ENCODE results near the gene CDK2AP2.
"Not testable (repeated sequence)": the region's sequence is repeated elsewhere in the genome, so short reads cannot be mapped to it uniquely, and the experiment has no call there.

Gene CDK2AP2

DNA sequence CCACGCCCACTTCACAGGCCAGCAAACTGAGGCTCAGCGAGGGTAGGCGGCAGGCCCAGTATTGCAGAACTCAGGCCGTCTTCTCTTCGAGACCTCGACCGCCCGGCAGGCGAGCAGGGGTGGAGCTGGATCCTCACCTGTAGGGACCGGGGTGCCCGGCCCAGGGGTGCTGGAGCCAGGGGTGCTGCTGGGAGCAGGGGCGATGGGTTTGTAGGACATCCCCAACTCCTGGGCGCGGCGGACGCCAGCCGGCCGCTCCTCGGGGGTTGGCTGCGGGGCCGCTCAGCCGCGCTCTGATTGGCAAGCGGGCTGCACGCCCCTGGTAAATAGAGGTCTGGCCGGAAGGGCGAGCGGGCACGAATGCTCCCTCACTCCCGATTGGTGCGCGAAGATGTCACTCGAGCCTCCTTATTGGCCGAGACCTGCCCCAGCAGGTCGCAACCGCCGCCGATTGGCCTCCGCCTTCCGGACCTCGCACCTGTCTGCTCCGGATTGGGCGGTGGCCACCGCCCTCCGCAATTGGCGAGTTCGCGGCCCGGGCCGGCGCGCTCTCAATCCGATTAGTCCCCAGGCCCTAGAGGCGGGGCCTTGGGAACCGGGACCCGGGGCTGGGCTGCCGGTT is at the start of gene CDK2AP2:
TSS of gene CDK2AP2 (minus strand) at position 299 of the 622 bp plus-strand sequence. CDS start at position 219, 80 bp downstream.
- Mint-ChIP-seq H3K27ac (peak within 1 kb of the TSS; percentile 94), H3K4me1 (peaks cover 43% of the 10 kb centered on the region), H3K27me3 (peaks cover 33% of the 10 kb centered on the region), H3K36me3 (peaks cover 10% of the 10 kb centered on the region), H3K4me3 (peak within 1 kb of the TSS; percentile 84), H3K9me3 (no peaks in the 10 kb centered on the region)
- CTCF ChIA-PET, result interaction anchor here (0.7 to 1.2 kb wide), 4 partner anchors 17 to 121 kb away, joined by 3 to 5 read pairs (median 4); partner anchors contain the start of gene PPP1CA
- peak; percentile 99 for DNase-seq

- no peak overlapping the region for H3K4me3 Mint-ChIP-seq
- peaks cover 2% of the 10 kb centered on the region for H3K9me3 Mint-ChIP-seq
- H3K27ac Mint-ChIP-seq, result no peak overlapping the region
- peaks cover 21% of the 10 kb centered on the region for H3K27me3 Mint-ChIP-seq
- H3K4me1 Mint-ChIP-seq, result no peaks in the 10 kb centered on the region
- H3K36me3 Mint-ChIP-seq, result no peaks in the 10 kb centered on the region
- CTCF ChIA-PET, result interaction anchor here (0.7 kb wide), 1 partner anchor 292 kb away, joined by 3 read pairs; no protein-coding TSS in a partner anchor
- no peak for DNase-seq
These were observed 48.3 kb upstream of the CDK2AP2 start for GRCh38 chr11:67556244-67556643.

DNA sequence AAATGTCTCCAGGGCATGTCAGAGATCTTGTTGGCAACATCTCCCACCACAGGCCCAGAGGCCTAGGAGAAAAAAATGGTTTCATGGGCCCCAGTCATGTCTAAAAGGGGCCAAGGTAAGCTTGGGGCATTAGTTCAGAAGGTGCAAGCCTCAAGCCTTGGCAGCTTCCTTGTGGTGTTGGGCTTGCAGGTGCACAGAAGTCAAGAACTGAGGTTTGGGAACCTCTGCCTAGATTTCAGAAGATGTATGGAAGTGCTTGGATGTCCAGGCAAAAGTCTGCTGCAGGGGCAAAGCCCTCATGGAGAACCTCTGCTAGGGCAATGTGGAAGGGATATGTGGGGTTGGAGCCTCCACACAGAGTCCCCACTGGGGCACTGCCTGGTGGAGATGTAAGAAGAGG is 43.7 kb upstream of the CDK2AP2 start:
- H3K36me3 Mint-ChIP-seq, CTCF ChIA-PET, H3K27ac Mint-ChIP-seq, DNase-seq, H3K9me3 Mint-ChIP-seq, H3K4me3 Mint-ChIP-seq, H3K4me1 Mint-ChIP-seq: not testable (repeated sequence)
- peaks cover 29% of the 10 kb centered on the region for H3K27me3 Mint-ChIP-seq

DNA sequence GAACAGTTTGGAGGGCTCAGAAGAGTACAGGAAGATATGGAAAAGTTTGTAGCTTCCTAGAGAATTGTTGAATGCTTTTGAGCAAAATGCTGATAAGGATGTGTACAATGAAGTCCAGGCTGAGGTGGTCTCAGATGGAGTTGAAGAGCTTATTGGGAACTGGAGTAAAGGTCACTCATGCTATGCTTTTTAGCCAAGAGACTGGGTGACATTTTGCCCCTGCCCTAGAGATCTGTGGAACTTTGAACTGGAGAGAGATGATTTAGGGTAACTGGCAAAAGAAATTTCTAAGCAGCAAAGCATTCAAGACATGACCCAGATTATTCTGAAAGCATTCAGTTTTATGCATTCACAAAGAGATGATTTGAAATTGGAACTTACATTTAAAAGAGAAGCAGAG is 43.2 kb upstream of the CDK2AP2 start:
- CTCF ChIA-PET, result no interaction called here
- Mint-ChIP-seq H3K9me3 (peaks cover 8% of the 10 kb centered on the region), H3K36me3 (no peaks in the 10 kb centered on the region)

GRCh38 chr11:67548555-67549110 is 40.7 kb upstream of the CDK2AP2 start:
- H3K4me3 Mint-ChIP-seq, result no peak overlapping the region
- peaks cover 53% of the 10 kb centered on the region for H3K27me3 Mint-ChIP-seq
- no peaks in the 10 kb centered on the region for H3K4me1 Mint-ChIP-seq
- no peaks in the 10 kb centered on the region for H3K36me3 Mint-ChIP-seq
- CTCF ChIA-PET, result no interaction called here
- no peak overlapping the region for H3K27ac Mint-ChIP-seq
- no peak for DNase-seq
- H3K9me3 Mint-ChIP-seq, result peaks cover 8% of the 10 kb centered on the region

More for the DNA sequence above, 43.2 kb upstream of the CDK2AP2 start:
- Mint-ChIP-seq H3K27me3 (peaks cover 31% of the 10 kb centered on the region), H3K4me1 (no peaks in the 10 kb centered on the region), H3K4me3 (no peak overlapping the region), H3K27ac (no peak overlapping the region)
- DNase-seq, result no peak

GRCh38 chr11:67548112-67548511 is 40.1 kb upstream of the CDK2AP2 start:
- H3K27ac Mint-ChIP-seq, H3K9me3 Mint-ChIP-seq, H3K4me1 Mint-ChIP-seq, CTCF ChIA-PET, DNase-seq, H3K36me3 Mint-ChIP-seq, H3K4me3 Mint-ChIP-seq: not testable (repeated sequence)
- peaks cover 53% of the 10 kb centered on the region for H3K27me3 Mint-ChIP-seq

DNA sequence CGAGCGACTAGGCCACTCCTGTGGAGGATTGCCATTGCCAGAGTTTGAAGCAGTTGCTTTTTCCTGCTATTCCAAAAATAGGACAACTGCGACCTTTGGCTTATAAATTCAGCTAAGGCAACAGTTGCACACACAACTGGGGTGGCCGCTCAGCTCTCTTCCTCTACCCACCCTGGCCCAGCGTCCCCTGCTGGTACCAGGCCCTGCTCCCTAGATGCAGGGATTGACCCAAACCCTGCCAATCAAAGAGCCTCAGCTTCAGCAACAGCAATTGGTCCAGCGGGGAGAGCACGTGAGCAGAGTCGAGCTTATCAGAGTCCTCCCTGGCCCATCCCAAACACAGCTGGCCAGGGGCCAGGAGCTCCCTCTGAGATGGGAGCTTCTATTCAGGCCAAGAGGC is 37.3 kb upstream of the CDK2AP2 start:
- CTCF ChIA-PET, result no interaction called here

DNA sequence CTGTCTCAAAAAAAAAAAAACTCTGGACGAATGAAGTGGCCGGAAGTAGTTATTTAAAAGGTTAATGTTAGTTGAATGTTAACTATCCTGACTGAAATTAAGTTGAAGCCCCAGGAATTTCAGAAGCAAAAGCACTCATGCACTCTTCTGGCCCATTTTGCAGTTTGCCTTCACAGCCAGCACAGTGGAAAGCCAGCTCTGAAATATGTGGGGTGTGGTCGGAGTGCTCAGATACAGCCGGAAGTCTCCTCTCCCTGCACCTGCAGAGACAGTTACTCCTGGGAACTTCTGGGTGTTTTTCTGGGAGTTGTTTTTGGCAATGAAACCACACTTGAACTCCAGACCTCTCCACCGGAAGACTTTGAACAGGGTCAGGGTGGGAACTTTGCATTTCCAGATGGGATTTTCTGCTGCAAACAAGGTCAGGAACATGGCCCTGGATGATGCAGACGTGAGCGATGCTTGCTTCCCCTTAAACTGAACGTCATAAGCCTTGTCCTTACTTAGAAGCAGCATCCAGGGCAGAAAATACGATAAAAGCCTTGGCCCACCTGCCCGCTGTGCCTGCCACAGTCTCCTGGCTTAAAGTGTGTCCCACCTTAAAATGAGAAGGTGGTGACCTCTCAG is 36.8 kb upstream of the CDK2AP2 start:
- Mint-ChIP-seq H3K9me3 (no peaks in the 10 kb centered on the region), H3K27me3 (peaks cover 32% of the 10 kb centered on the region), H3K4me3 (no peak overlapping the region), H3K36me3 (no peaks in the 10 kb centered on the region), H3K4me1 (no peaks in the 10 kb centered on the region), H3K27ac (no peak overlapping the region)
- CTCF ChIA-PET, result no interaction called here
- DNase-seq, result no peak

More for the DNA sequence above, 37.3 kb upstream of the CDK2AP2 start:
- Mint-ChIP-seq H3K36me3 (no peaks in the 10 kb centered on the region), H3K4me3 (no peak overlapping the region), H3K27ac (no peak overlapping the region), H3K27me3 (peaks cover 34% of the 10 kb centered on the region), H3K4me1 (no peaks in the 10 kb centered on the region), H3K9me3 (peaks cover 4% of the 10 kb centered on the region)
- no peak for DNase-seq

- CTCF ChIA-PET, result no interaction called here
- DNase-seq, result no peak
- no peak overlapping the region for H3K4me3 Mint-ChIP-seq
These were observed 35.6 kb upstream of the CDK2AP2 start for GRCh38 chr11:67543585-67543984.

GRCh38 chr11:67542971-67543370 is 35.0 kb upstream of the CDK2AP2 start:
- CTCF ChIA-PET, result interaction anchor here (0.7 kb wide), 1 partner anchor 29 kb away, joined by 3 read pairs; no protein-coding TSS in a partner anchor
- Mint-ChIP-seq H3K27me3 (peaks cover 32% of the 10 kb centered on the region), H3K9me3 (no peaks in the 10 kb centered on the region), H3K27ac (no peak overlapping the region), H3K4me3 (no peak overlapping the region), H3K36me3 (no peaks in the 10 kb centered on the region), H3K4me1 (no peaks in the 10 kb centered on the region)
- no peak for DNase-seq

More at GRCh38 chr11:67543585-67543984, 35.6 kb upstream of the CDK2AP2 start:
- Mint-ChIP-seq H3K36me3 (no peaks in the 10 kb centered on the region), H3K27me3 (peaks cover 32% of the 10 kb centered on the region), H3K27ac (no peak overlapping the region), H3K9me3 (no peaks in the 10 kb centered on the region), H3K4me1 (no peaks in the 10 kb centered on the region)

GRCh38 chr11:67542169-67542568 is 34.2 kb upstream of the CDK2AP2 start:
- DNase-seq, result no peak
- Mint-ChIP-seq H3K36me3 (no peaks in the 10 kb centered on the region), H3K27ac (no peak overlapping the region), H3K4me1 (no peaks in the 10 kb centered on the region), H3K9me3 (no peaks in the 10 kb centered on the region), H3K27me3 (peaks cover 32% of the 10 kb centered on the region), H3K4me3 (no peak overlapping the region)
- CTCF ChIA-PET, result interaction anchor here (0.6 to 0.7 kb wide), 3 partner anchors 30 to 158 kb away, joined by 3 to 4 read pairs (median 3); no protein-coding TSS in a partner anchor

DNA sequence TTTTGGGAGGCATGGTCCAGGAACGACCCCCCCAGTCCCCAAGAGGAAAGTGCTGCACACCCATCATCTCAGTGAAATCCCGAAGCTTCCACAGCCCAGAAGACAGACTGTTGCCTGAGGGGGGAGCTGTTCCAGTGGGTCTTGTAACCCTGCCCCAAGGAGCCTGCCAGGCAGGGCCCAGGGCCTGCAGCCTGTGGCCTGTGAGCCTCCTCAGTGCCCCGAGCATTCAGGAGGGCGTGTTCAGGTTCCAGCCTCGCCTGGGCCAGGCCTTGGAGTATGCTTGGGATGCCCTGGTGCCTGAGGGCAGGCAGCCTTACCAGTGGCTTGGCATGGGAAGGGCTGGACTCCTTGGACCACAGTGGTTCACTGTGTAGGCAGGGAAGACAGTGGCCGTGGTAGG is 33.2 kb upstream of the CDK2AP2 start:
- Mint-ChIP-seq H3K4me3 (no peak overlapping the region), H3K9me3 (no peaks in the 10 kb centered on the region), H3K4me1 (no peaks in the 10 kb centered on the region), H3K36me3 (no peaks in the 10 kb centered on the region), H3K27ac (no peak overlapping the region), H3K27me3 (peaks cover 27% of the 10 kb centered on the region)
- DNase-seq, result no peak
- CTCF ChIA-PET, result no interaction called here

DNA sequence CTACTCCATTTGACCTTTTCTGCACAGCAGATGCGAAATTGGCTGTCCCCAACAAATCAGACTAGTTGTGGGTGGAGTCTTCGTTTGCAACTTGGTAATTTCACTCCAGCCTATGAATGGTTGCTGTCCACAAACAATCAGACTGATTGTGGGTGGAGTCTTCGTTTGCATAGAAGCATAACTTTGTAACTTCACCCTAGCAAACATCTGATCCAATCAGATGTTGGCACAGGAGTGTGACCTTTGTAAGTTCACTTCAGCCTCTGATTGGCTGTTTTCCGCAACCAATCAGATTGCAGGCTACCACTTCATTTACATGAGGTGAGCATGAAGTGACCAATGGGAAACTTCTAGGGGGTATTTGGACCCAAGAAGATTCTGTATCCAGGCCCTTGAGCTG is 31.6 kb upstream of the CDK2AP2 start:
- CTCF ChIA-PET, result no interaction called here
- peaks cover 12% of the 10 kb centered on the region for H3K27me3 Mint-ChIP-seq
- no peak overlapping the region for H3K27ac Mint-ChIP-seq
- H3K4me1 Mint-ChIP-seq, result no peaks in the 10 kb centered on the region
- DNase-seq, result no peak
- peaks cover 8% of the 10 kb centered on the region for H3K9me3 Mint-ChIP-seq
- peaks cover 1% of the 10 kb centered on the region for H3K36me3 Mint-ChIP-seq
- no peak overlapping the region for H3K4me3 Mint-ChIP-seq

DNA sequence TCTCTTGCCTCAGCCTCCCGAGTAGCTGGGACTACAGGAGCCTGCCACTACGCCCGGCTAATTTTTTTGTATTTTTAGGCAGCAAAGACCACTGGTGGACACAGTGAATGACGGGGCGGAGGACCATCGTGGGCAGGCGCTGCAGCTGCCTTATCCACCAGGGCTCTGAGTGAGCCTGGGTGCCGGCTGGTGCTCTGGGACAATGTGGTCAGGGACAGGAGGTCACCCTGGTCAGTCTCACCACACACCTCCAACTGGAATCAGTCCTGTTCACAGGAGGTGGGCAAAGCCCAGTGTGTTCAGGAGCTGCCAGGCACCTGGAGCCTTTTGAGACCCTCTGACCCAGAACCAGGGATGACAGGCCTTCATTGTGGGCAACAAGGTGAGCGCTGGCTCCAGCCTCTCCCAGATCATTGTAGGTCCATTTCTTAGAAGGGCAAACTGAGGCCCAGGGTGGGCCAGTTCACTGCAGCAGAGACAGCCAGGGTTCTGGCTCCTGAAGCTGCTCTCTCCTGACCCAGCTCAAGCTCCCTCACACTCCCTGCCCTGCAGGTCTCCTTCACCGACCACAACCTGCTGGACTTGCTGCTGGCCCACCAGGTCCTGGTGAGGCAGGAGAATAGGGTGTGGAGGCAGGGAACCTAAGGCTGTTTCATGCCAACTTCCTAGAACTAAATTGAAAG is 31.0 kb upstream of the CDK2AP2 start:
- peaks cover 12% of the 10 kb centered on the region for H3K9me3 Mint-ChIP-seq
- peaks cover 6% of the 10 kb centered on the region for H3K27me3 Mint-ChIP-seq
- CTCF ChIA-PET, result no interaction called here
- no peak overlapping the region for H3K4me3 Mint-ChIP-seq
- H3K36me3 Mint-ChIP-seq, result peaks cover 5% of the 10 kb centered on the region
- no peaks in the 10 kb centered on the region for H3K4me1 Mint-ChIP-seq
- no peak for DNase-seq
- no peak overlapping the region for H3K27ac Mint-ChIP-seq
